Stimulated activated CD4-positive, alpha-beta T cell treated with anti-CD3 and anti-CD28 coated beads, Interleukin-1b, Interleukin-23, amount 100 ng/mL, for 4 hours (primary cell): ENCODE results near the gene MCRIP1.

Experiments
- DNase-seq, 2 donors: peaks; one replicate each; pipeline ENCODE4 v3.0.0-alpha.2; 2020; ENCODE audit warnings: low read depth in 2 of 2

MCRIP1 gene

GRCh38 chr17:81860756-81861568, 27.9 kb upstream of the MCRIP1 start:
- peak; percentile 99 for DNase-seq

GRCh38 chr17:81859906-81860755, 27.0 kb upstream of the MCRIP1 start, which contains the start of gene P4HB:
P4HB (minus strand) TSS chr17:81860535; CDS start chr17:81860471, 64 bp downstream.
- DNase-seq = peak in 1 of 2 donors; percentile 90

GRCh38 chr17:81858967-81859905, 26.1 kb upstream of the MCRIP1 start:
- no peak for DNase-seq

GRCh38 chr17:81858170-81858966, 25.3 kb upstream of the MCRIP1 start:
- DNase-seq = no peak

GRCh38 chr17:81854974-81855774, 22.1 kb upstream of the MCRIP1 start:
- DNase-seq = no peak

GRCh38 chr17:81852237-81852636, 19.1 kb upstream of the MCRIP1 start:
- no peak for DNase-seq

- no peak for DNase-seq
These were observed 18.3 kb upstream of the MCRIP1 start for GRCh38 chr17:81851423-81851822.

GRCh38 chr17:81849457-81849856, 16.4 kb upstream of the MCRIP1 start:
- no peak for DNase-seq

GRCh38 chr17:81846743-81847689, 13.9 kb upstream of the MCRIP1 start:
- DNase-seq = no peak

- DNase-seq = no peak
These were observed 13.0 kb upstream of the MCRIP1 start for GRCh38 chr17:81845881-81846742.

- no peak for DNase-seq
These were observed 12.3 kb upstream of the MCRIP1 start for GRCh38 chr17:81845361-81845760.

GRCh38 chr17:81844887-81845286, 11.8 kb upstream of the MCRIP1 start:
- DNase-seq = no peak

GRCh38 chr17:81844327-81844851, 11.3 kb upstream of the MCRIP1 start:
- no peak for DNase-seq

- DNase-seq = no peak
These were observed 10.7 kb upstream of the MCRIP1 start for GRCh38 chr17:81843713-81844326.

GRCh38 chr17:81842725-81843504, 9.8 kb upstream of the MCRIP1 start:
- no peak for DNase-seq

- DNase-seq = no peak
These were observed 9.3 kb upstream of the MCRIP1 start for GRCh38 chr17:81842378-81842724.
